RWPE1 (cell line): ENCODE results near the gene ZNF264.
"Not testable (repeated sequence)": the region's sequence is repeated elsewhere in the genome, so short reads cannot be mapped to it uniquely, and the experiment has no call there.

ENCODE experiments used
- CTCF ChIA-PET: fragments of 350-600 bp; sonication (Branson Sonifier 250); formaldehyde crosslinking; extraction: SDS; loops from one replicate; lab custom pipeline; 2021; lab: Yijun Ruan, JAX
- POLR2A ChIA-PET: fragments of 400-600 bp; formaldehyde crosslinking; extraction: SDS; loops from one replicate; lab custom pipeline; 2020; ENCODE audit warnings: antibody characterized with exemption; ENCODE audit not compliant: low non-redundant PET; lab: Yijun Ruan, JAX
- DNase-seq: peaks from one replicate; pipeline ENCODE4 v3.0.0; 2012; ENCODE audit warnings: low spot score
- H3K27ac ChIP-seq: fragments of 450-650 bp; 2 replicates; pipeline ENCODE4 v1.5.1; 2017
- TF ChIP-seq, protein P1 (sequence below): fragments of 450-650 bp; conservative IDR thresholded peaks from 2 replicates; pipeline ENCODE4 v1.5.1; 2017; ENCODE audit warnings: low read depth, mild to moderate bottlenecking

ZNF264 gene

GRCh38 chr19:57241176-57241575 is 49.9 kb downstream of the ZNF264 start:
- TF ChIP-seq, protein P1, sequence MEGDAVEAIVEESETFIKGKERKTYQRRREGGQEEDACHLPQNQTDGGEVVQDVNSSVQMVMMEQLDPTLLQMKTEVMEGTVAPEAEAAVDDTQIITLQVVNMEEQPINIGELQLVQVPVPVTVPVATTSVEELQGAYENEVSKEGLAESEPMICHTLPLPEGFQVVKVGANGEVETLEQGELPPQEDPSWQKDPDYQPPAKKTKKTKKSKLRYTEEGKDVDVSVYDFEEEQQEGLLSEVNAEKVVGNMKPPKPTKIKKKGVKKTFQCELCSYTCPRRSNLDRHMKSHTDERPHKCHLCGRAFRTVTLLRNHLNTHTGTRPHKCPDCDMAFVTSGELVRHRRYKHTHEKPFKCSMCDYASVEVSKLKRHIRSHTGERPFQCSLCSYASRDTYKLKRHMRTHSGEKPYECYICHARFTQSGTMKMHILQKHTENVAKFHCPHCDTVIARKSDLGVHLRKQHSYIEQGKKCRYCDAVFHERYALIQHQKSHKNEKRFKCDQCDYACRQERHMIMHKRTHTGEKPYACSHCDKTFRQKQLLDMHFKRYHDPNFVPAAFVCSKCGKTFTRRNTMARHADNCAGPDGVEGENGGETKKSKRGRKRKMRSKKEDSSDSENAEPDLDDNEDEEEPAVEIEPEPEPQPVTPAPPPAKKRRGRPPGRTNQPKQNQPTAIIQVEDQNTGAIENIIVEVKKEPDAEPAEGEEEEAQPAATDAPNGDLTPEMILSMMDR = no peak
- peak overlapping the region; percentile 84 for H3K27ac ChIP-seq
- POLR2A ChIA-PET = no interaction called here
- DNase-seq = no peak
- CTCF ChIA-PET = interaction anchor here (0.5 to 0.8 kb wide), 2 partner anchors 9 to 18 kb away, joined by 3 read pairs; no protein-coding TSS in a partner anchor

- no peak overlapping the region for H3K27ac ChIP-seq
- CTCF ChIA-PET = no interaction called here
These were observed 51.5 kb downstream of the ZNF264 start for GRCh38 chr19:57242821-57243220.

GRCh38 chr19:57244513-57244912 is 53.2 kb downstream of the ZNF264 start:
- POLR2A ChIA-PET = no interaction called here
- H3K27ac ChIP-seq = no peak overlapping the region
- CTCF ChIA-PET = no interaction called here
- TF ChIP-seq, protein P1 = no peak
- no peak for DNase-seq

More at GRCh38 chr19:57242821-57243220, 51.5 kb downstream of the ZNF264 start:
- DNase-seq = no peak
- TF ChIP-seq, protein P1 = no peak
- POLR2A ChIA-PET = no interaction called here

GRCh38 chr19:57245066-57245465 is 53.8 kb downstream of the ZNF264 start:
- no peak for DNase-seq
- TF ChIP-seq, protein P1 = no peak
- H3K27ac ChIP-seq = no peak overlapping the region
- CTCF ChIA-PET = no interaction called here
- POLR2A ChIA-PET = no interaction called here

DNA sequence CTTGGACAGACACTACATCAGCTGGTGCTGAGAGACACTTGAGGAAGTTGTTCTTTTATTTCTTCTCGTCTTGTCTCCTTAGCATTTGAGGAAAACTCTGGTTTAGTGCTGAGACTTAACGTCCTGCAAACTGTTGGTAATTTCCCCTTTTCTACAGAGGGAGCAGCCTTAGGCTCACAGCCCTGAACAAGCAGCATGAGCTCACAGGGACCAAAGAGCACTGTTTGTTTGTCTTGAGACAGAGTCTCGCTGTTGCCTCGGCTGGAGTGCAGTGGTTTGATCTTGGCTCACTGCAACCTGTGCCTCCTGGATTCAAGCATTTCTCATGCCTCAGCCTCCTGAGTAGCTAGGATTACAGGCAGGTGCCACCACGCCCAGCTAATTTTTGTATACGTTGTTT is 54.7 kb downstream of the ZNF264 start:
- ChIA-PET CTCF (no interaction called here), POLR2A (no interaction called here)
- H3K27ac ChIP-seq = no peak overlapping the region
- TF ChIP-seq, protein P1 = no peak
- no peak for DNase-seq

DNA sequence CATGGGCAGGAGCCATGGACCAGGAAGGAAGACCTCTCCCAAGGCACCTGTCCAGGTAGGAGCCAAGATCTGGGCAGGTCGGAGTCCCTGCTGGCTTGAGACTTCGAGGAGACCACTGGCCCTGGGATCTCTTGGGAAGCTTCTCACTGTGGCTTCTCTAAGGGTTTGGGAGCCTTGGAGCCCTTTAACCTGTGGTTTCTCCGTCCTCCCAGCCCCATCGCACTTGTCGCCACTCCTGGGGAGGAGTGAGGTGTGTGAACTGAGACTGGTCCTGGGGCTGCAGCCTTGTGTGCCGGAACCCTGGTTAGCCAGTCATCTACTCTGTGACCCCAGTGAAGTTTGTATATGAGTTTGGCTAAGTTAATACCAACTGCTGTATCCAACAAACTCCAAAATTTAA is 57.3 kb downstream of the ZNF264 start:
- TF ChIP-seq, protein P1 = no peak
- no peak overlapping the region for H3K27ac ChIP-seq
- no peak for DNase-seq
- POLR2A ChIA-PET = no interaction called here
- CTCF ChIA-PET = no interaction called here

DNA sequence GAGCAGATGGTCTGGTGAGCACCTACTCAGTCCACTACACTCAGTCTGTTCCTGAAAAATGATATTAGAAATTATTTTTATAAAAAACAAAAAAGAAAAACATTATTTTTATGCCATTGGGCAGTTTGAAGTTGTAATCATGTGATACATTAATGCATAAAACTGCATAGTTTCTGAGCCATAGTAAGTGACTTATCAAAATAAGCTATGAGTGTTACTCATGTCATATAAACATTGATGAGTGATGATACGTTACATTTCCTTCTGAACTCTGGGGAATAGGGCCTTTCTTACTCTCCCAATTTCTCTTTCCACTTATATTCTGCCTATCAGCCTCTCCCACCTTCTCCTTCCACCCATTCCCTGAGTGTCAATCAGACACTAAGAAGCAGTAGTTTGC is 58.0 kb downstream of the ZNF264 start:
- CTCF ChIA-PET = no interaction called here
- TF ChIP-seq, protein P1 = no peak
- POLR2A ChIA-PET = no interaction called here
- no peak for DNase-seq
- H3K27ac ChIP-seq = no peak overlapping the region

GRCh38 chr19:57253767-57254166 is 62.5 kb downstream of the ZNF264 start:
- POLR2A ChIA-PET, CTCF ChIA-PET, H3K27ac ChIP-seq, DNase-seq: not testable (repeated sequence)
